Keratinocyte (primary cell): Measurements from ENCODE around the gene PLPP1. TPM values are rescaled to one million over a fixed set of nuclear protein-coding genes. Genes with fewer than 3 reads are reported as not detected.

Experiments
- DNase-seq: peaks from one replicate; pipeline ENCODE4 v3.0.0-alpha.2; 2011; ENCODE audit warnings: low read depth, missing footprints, low spot score
- FAIRE-seq: peaks from 2 replicates; lab custom pipeline; 2011; peaks lifted over from hg19 to GRCh38; lab: Jason Lieb, UNC
- H2AFZ ChIP-seq: 2 replicates; pipeline ENCODE4 v1.6.0; 2012; ENCODE audit warnings: low read length, control low read depth, inconsistent platforms; ENCODE audit not compliant: control insufficient read depth
- H3K27ac ChIP-seq: 2 replicates; pipeline ENCODE4 v1.5.1; 2011; ENCODE audit warnings: low read length; ENCODE audit not compliant: control insufficient read depth, insufficient read depth
- H3K27me3 ChIP-seq: 3 replicates; pipeline ENCODE4 v1.6.0; 2011; ENCODE audit warnings: low read length; ENCODE audit not compliant: control insufficient read depth, insufficient read depth; ENCODE audit errors: extremely low read depth
- H3K36me3 ChIP-seq, 2 experiments: 2 replicates in 1 of 2; 3 replicates in 1 of 2; pipeline ENCODE4 v1.5.1; 2011; ENCODE audit warnings: low read length in 2 of 2, mild to moderate bottlenecking in 1 of 2; ENCODE audit not compliant: control insufficient read depth in 2 of 2, insufficient read depth in 2 of 2; ENCODE audit errors: extremely low read depth in 1 of 2
- H3K4me1 ChIP-seq: 3 replicates; pipeline ENCODE4 v1.5.1; 2011; ENCODE audit warnings: low read length; ENCODE audit not compliant: control insufficient read depth, insufficient read depth; ENCODE audit errors: extremely low read depth
- H3K4me2 ChIP-seq: 3 replicates; pipeline ENCODE4 v1.6.0; 2011; ENCODE audit warnings: low read depth, low read length; ENCODE audit not compliant: control insufficient read depth, insufficient read depth; ENCODE audit errors: extremely low read depth
- H3K4me3 ChIP-seq, 3 experiments: fragments of 200-600 bp in 1 of 3; sonication (generic) in 1 of 3; 2 replicates in 2 of 3; 3 replicates in 1 of 3; pipeline ENCODE4 v1.5.1; 2011 to 2016; ENCODE audit warnings: low read length in 3 of 3, mild to moderate bottlenecking in 3 of 3, control low read depth in 2 of 3, inconsistent platforms in 1 of 3, low read depth in 1 of 3, mixed read lengths in 1 of 3, mixed run types in 1 of 3, moderate library complexity in 1 of 3; ENCODE audit not compliant: control insufficient read depth in 2 of 3, insufficient read depth in 2 of 3; ENCODE audit errors: extremely low read depth in 1 of 3
- H3K79me2 ChIP-seq: 2 replicates; pipeline ENCODE4 v1.6.0; 2012; ENCODE audit warnings: low read length; ENCODE audit not compliant: control insufficient read depth, insufficient read depth
- H3K9ac ChIP-seq: 3 replicates; pipeline ENCODE4 v1.6.0; 2011; ENCODE audit warnings: low read length; ENCODE audit not compliant: control insufficient read depth, insufficient read depth; ENCODE audit errors: extremely low read depth
- H3K9me1 ChIP-seq: 3 replicates; pipeline ENCODE4 v1.6.0; 2011; ENCODE audit warnings: low read length; ENCODE audit not compliant: control insufficient read depth, insufficient read depth; ENCODE audit errors: extremely low read depth
- H3K9me3 ChIP-seq: 2 replicates; pipeline ENCODE4 v1.5.1; 2012; ENCODE audit warnings: low read depth, low read length; ENCODE audit not compliant: control insufficient read depth
- H4K20me1 ChIP-seq: 3 replicates; pipeline ENCODE4 v1.6.0; 2011; ENCODE audit warnings: low read length; ENCODE audit not compliant: control insufficient read depth, insufficient read depth; ENCODE audit errors: extremely low read depth
- CTCF ChIP-seq, 3 experiments: IDR thresholded peaks in 1 of 3; conservative IDR thresholded peaks in 1 of 3; optimal IDR thresholded peaks in 1 of 3; 2 replicates in 2 of 3; 3 replicates in 1 of 3; pipeline versions ENCODE3 to v1.5.1; 2011; ENCODE audit warnings: low read length in 3 of 3, mild to moderate bottlenecking in 3 of 3, moderate library complexity in 2 of 3, control low read depth in 1 of 3, inconsistent platforms in 1 of 3; ENCODE audit not compliant: insufficient read depth in 2 of 3; ENCODE audit errors: extremely low read depth in 1 of 3
- EZH2 ChIP-seq: IDR thresholded peaks from one replicate; pipeline ENCODE4 v1.6.1; 2012; ENCODE audit warnings: inconsistent platforms, mild to moderate bottlenecking, low read length, moderate library complexity
- dilution Hi-C: fragments of 300-500 bp; cut with MboI; formaldehyde crosslinking; loops from one replicate; pipeline ENCODE4 v1.7.0; 2020; ENCODE audit warnings: low sequenced_read_pairs; ENCODE audit not compliant: extremely low pct_ligation_motif_present
- polyA plus RNA-seq, 5 experiments: library from polyadenylated mRNA; depleted of rRNA in 3 of 5; stranded (reverse) in 3 of 5; stranded (forward) in 1 of 5; unstranded in 1 of 5; fragments of >200 nt; gene quantifications; 1 replicate in 1 of 5; 2 replicates in 3 of 5; 3 replicates in 1 of 5; pipeline versions ENCODE4 v1.2.1 to v1.2.3, GENCODE V29; 2011 to 2012; ENCODE audit warnings: missing spikeins in 2 of 5, low read depth in 1 of 5, low replicate concordance in 1 of 5

Gene PLPP1
- polyA plus RNA-seq, 1 donor (not counting 4 experiments of a cell fraction or from before 2014, with no cell fraction given), result 13.2 TPM

GRCh38 chr5:55568654-55569512 is 34.1 kb upstream of the PLPP1 start:
- Histone ChIP-seq H3K36me3 (no peaks in the 10 kb centered on the region), H3K9me3 (no peaks in the 10 kb centered on the region), H3K9ac (no peak overlapping the region), H3K9me1 (no peaks in the 10 kb centered on the region), H3K4me2 (no peak overlapping the region), H3K4me3 (no peak overlapping the region), H3K27ac (no peak overlapping the region), H2AFZ (no peak overlapping the region), H3K27me3 (no peaks in the 10 kb centered on the region), H3K4me1 (no peaks in the 10 kb centered on the region), H3K79me2 (no peaks in the 10 kb centered on the region), H4K20me1 (no peaks in the 10 kb centered on the region)
- dilution Hi-C loops, result no loop called here
- no peak for FAIRE-seq
- no peak for DNase-seq
- no peak for TF ChIP-seq EZH2
- no peak for TF ChIP-seq CTCF (optimal IDR thresholded peaks at IDR 0.05 in 1 of 3, IDR thresholded peaks at IDR 0.05 in 1 of 3, conservative IDR thresholded peaks at IDR 0.05 in 1 of 3; ENCODE audit: extremely low read depth in 1 of 3, insufficient read depth in 2 of 3, low read length in 3 of 3)

GRCh38 chr5:55564721-55565120 is 30.0 kb upstream of the PLPP1 start:
- no peaks in the 10 kb centered on the region for H3K36me3 ChIP-seq
- no peaks in the 10 kb centered on the region for H3K9me3 ChIP-seq
- no peak overlapping the region for H2AFZ ChIP-seq
- DNase-seq (peak; percentile 17), FAIRE-seq (no peak)
- TF ChIP-seq EZH2 (no peak), CTCF (optimal IDR thresholded peaks at IDR 0.05 in 1 of 3, IDR thresholded peaks at IDR 0.05 in 1 of 3, conservative IDR thresholded peaks at IDR 0.05 in 1 of 3; ENCODE audit: extremely low read depth in 1 of 3, insufficient read depth in 2 of 3, low read length in 3 of 3) (no peak)
- no peak overlapping the region for H3K9ac ChIP-seq
- H4K20me1 ChIP-seq, result no peaks in the 10 kb centered on the region
- H3K27me3 ChIP-seq, result no peaks in the 10 kb centered on the region
- H3K4me2 ChIP-seq, result no peak overlapping the region
- dilution Hi-C loops, result no loop called here
- H3K27ac ChIP-seq, result no peak overlapping the region
- H3K4me3 ChIP-seq, result no peak overlapping the region
- no peaks in the 10 kb centered on the region for H3K9me1 ChIP-seq
- H3K79me2 ChIP-seq, result no peaks in the 10 kb centered on the region
- no peaks in the 10 kb centered on the region for H3K4me1 ChIP-seq
